GM19397 (cell line): ENCODE data around the gene FLNC.

Source experiments
- ATAC-seq: cut with Tn5 transposase; IDR thresholded peaks from one replicate; pipeline ENCODE4 v1.9.1; 2021; ENCODE audit warnings: mild to moderate bottlenecking, moderate library complexity; ENCODE audit not compliant: unreplicated experiment

Gene FLNC

DNA sequence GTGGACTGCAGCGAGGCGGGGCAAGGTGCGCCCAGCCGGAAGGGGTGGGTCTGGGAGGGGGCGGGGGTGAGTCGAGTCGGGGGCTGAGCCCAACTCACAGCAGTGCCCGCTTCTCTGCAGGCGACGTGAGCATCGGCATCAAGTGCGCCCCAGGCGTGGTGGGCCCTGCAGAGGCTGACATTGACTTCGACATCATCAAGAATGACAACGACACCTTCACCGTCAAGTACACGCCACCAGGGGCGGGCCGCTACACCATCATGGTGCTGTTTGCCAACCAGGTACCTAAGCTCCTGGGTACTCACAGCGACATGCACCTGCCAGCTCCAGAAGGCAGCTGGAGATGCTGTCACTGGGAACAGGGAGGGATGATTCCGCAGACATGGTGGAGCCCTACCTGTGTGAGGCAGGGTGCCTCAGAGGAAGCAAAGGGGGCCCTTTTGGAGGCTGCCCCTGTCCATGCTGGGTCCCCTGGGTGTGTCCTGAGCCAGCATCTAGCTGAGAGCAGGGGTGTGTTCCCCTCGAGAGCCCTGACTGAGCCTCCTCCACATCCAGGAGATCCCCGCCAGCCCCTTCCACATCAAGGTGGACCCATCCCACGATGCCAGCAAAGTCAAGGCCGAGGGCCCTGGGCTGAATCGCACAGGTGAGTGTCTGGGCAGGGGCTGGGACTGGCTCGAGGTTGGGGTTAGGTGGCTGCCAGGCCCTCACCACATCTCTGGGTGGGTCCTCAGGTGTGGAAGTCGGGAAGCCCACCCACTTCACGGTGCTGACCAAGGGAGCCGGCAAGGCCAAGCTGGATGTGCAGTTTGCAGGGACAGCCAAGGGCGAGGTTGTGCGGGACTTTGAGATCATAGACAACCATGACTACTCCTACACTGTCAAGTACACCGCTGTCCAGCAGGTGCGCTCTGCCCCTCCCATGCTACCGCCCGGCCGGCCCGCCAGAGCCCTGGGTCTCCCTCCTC, 12.8 kb downstream of the FLNC start:
- no peak for ATAC-seq

DNA sequence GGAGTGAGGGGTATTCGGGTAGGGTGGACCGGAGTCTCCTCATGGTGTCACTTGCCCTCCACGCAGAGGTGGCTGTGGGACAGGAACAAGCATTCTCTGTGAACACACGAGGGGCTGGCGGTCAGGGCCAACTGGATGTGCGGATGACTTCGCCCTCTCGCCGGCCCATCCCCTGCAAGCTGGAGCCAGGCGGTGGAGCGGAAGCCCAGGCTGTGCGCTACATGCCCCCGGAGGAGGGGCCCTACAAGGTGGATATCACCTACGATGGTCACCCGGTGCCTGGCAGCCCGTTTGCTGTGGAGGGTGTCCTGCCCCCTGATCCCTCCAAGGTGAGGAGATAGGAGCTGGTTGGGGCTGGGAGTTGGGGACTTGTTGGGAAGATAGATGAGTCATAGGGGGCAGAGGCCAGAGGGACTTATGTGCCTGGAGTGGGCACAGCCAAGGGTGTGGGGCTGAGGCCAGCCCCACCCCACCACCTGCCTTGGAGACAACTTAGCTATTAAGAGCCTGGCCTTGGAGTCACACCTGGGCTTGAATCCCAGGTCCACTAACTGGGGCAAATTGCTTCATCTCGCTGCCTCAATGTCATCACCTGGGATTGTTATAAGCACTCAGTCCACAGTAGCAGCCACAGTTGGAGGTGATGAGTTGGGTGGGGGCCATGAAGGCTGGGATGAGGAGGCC, 13.9 kb downstream of the FLNC start:
- no peak for ATAC-seq

DNA sequence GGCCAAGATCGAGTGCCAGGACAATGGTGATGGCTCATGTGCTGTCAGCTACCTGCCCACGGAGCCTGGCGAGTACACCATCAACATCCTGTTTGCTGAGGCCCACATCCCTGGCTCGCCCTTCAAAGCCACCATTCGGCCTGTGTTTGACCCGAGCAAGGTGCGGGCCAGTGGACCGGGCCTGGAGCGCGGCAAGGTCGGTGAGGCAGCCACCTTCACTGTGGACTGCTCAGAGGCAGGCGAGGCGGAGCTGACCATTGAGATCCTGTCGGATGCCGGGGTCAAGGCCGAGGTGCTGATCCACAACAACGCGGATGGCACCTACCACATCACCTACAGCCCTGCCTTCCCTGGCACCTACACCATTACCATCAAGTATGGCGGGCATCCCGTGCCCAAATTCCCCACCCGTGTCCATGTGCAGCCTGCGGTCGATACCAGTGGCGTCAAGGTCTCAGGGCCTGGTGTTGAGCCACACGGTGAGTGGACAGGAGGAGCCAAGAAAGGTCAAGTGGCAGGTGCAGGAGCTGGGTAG, 14.6 kb downstream of the FLNC start:
- ATAC-seq = no peak

DNA sequence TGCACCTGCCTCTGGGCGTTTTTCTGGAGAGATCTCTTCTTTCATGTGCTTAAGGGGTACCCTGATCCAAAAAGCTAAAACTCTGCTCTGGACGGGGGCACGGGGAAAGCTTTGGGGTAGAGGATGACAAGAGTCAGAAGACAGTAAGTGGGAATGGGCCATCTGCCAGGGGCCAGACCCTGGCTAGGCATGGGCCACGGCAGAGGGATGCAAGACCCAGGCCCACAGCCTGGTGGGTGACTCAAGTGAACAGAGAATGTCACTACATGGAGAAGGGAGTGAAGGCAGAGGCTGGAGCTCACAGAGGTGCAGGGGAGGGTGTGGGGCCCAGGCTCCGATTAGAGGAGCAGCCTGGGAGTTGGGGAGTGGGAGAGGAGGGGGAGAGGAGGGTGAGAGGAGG, 15.3 kb downstream of the FLNC start:
- ATAC-seq = no peak

DNA sequence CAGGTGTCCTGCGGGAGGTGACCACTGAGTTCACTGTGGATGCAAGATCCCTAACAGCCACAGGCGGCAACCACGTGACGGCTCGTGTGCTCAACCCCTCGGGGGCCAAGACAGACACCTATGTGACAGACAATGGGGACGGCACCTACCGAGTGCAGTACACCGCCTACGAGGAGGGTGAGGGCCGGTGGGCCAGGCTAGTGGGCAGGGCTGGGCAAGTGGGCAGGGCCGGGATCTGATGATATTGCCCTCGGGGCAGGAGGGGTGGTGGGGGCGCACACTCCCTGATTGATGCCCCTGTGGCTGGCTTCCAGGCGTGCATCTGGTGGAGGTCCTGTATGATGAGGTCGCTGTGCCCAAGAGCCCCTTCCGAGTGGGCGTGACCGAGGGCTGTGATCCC, 15.8 kb downstream of the FLNC start:
- no peak for ATAC-seq

DNA sequence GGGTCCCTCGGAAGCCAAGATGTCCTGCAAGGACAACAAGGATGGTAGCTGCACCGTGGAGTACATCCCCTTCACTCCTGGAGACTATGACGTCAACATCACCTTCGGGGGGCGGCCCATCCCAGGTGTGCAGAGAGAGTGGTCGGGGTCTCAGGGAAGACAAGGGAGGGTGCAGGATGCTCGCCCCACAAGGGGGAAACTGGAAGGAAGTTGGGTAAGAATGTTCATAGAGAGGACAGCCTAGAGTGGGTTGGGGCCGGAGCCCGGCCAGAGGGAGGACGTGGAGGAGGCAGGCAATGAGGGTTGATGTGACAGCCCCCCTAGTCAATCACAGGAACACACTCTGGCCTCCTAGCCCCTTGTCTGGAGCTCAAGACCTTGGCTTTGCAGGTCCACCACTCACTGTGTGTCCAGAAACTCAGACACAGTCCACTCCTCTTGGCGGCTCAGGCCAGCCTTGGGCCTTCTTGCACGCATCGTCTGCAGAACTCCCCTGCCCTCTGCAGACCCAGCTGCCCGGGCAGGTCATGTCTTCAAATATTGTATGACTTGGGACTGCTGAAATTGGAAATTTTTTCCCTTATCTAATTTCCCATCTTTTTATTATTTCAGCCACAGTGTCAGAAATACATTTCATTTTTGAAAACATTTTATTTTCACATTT, 16.7 kb downstream of the FLNC start:
- ATAC-seq = no peak

DNA sequence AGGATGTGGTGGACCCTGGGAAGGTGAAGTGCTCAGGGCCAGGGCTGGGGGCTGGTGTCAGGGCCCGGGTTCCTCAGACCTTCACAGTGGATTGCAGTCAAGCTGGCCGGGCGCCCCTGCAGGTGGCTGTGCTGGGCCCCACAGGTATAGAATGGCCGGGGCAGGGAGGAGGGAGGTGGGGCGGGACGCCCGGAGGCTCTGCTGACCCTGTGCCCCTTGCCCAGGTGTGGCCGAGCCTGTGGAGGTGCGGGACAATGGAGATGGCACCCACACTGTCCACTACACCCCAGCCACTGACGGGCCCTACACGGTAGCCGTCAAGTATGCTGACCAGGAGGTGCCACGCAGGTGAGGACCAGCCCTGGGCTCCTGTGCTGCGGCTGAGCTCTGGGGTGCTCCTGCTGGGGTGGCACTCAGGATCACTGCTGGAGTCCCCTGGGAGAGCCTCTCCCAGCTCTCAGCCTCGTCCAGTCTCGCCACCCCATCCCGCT, 17.6 kb downstream of the FLNC start:
- ATAC-seq = no peak

DNA sequence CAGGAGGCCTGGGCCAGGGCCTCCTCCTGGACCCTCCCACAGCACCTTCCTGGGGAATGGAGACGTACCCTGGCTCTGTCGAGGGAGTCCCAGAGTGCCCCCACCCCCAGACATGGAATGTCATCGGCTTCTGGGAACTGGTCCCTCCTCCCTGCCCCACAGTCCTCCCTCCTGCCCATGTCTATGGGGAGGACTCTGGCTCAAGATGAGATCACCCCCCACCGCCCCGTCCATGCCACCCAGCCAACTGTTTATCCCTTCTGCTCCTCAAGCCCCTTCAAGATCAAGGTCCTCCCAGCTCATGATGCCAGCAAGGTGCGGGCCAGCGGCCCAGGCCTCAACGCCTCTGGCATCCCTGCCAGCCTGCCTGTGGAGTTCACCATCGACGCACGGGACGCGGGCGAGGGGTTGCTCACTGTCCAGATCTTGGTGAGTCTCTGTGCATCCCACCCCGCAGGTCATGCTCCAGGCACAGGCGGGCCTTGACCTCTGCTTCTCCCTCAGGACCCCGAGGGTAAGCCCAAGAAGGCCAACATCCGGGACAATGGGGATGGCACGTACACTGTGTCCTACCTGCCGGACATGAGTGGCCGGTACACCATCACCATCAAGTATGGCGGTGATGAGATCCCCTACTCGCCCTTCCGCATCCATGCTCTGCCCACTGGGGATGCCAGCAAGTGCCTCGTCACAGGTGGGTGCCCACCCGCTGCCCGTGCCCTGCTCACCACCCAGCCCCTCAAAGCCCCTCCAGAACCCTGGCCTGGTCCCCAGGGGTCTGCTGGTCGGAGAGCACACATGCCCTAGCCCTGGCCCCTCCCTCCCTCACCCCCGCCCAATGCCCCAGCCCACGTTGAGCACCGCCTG, 18.3 kb downstream of the FLNC start:
- ATAC-seq = no peak

DNA sequence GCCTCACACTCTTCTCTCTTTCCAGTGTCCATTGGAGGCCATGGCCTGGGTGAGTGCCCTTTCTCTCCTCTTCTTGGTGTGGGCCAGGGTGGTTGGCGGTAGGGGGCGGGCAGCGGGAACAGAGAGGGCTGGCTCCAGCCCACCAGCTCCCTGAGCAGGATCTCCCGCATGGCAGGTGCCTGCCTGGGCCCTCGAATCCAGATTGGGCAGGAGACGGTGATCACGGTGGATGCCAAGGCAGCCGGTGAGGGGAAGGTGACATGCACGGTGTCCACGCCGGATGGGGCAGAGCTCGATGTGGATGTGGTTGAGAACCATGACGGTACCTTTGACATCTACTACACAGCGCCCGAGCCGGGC, 18.9 kb downstream of the FLNC start:
- no peak for ATAC-seq

DNA sequence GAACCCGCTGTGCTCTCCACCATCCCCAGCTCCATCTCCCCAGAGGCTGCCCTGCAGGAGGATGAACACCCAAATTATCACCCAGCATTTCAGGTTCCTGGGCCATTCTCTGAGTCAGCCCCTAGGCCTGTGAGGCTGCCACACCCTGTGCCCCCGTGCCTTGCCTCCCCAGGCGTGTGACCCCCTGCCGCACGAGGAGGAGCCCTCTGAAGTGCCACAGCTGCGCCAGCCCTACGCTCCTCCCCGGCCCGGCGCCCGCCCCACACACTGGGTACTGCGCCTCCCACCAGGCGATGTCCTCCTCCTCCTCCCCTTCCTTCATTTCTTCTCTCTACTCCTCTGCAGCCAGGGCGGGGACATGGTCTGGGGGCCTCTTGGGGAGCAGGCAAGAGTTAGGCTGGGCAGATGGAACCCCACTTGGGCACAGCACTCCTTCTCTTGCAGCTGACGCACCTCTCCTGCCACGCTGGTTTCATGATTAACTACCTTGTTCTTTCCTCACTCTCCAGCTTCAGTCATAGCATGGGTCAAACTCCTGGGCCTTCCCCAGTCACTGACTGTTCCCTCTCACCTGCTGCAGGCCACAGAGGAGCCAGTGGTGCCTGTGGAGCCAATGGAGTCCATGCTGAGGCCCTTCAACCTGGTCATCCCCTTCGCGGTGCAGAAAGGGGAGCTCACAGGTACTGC, 19.7 kb downstream of the FLNC start:
- no peak for ATAC-seq

DNA sequence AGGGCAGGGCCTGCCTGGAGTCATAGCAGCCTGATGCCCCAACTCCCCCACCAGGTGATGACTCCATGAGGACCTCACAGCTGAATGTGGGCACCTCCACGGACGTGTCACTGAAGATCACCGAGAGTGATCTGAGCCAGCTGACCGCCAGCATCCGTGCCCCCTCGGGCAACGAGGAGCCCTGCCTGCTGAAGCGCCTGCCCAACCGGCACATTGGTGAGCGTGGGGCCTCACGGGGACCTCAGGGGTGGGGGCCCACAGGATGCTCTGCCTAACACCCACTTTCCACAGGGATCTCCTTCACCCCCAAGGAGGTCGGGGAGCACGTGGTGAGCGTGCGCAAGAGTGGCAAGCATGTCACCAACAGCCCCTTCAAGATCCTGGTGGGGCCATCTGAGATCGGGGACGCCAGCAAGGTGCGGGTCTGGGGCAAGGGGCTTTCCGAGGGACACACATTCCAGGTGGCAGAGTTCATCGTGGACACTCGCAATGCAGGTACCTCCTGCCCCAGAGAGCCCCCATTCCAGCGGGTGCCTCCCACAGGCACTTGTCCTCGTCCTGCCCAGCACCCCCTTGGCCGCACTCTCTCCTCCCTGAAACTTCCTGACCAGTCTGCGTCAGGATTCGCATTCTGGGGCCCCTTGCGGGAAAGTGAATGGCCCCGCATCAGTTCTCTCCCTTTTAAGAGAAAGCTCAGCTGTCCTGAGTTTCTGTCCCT, 22.5 kb downstream of the FLNC start:
- no peak for ATAC-seq

DNA sequence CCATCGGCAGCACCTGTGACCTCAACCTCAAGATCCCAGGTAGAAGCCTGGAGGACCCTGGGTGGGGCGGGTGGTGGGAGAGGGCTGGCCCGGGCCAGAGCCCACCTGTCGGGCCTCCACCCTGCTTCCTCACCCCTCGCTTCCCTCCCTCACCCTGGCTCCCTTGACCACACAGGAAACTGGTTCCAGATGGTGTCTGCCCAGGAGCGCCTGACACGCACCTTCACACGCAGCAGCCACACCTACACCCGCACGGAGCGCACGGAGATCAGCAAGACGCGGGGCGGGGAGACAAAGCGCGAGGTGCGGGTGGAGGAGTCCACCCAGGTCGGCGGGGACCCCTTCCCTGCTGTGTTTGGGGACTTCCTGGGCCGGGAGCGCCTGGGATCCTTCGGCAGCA, 23.6 kb downstream of the FLNC start:
- ATAC-seq = no peak

DNA sequence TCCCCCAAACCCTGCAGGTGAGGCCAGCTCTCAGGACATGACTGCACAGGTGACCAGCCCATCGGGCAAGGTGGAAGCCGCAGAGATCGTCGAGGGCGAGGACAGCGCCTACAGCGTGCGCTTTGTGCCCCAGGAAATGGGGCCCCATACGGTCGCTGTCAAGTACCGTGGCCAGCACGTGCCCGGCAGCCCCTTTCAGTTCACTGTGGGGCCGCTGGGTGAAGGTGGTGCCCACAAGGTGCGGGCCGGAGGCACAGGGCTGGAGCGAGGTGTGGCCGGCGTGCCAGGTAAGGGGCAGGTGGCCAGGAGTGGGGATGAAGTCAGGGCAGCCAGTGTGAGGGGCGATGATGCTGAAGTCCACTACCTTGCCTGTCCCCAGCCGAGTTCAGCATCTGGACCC, 24.2 kb downstream of the FLNC start:
- ATAC-seq = no peak

DNA sequence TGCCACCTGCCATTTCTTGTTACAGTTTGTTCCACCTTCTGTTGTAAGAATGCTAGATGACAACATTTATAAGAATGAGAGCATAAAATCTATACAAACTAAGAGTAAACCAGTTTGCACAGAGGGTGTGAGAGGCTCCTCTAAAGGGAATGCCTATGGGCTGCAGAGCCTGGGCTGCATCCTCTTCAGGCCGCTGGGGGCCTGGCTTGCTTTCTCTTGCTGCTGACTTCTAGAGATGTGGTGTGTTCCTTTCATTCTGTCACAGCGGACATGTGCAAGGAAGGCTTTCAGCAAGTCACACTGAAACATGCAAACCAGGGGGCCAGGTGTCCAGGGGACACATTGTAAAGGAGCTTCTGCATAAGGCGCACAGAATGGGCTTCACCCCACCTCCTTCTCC, 25.4 kb downstream of the FLNC start:
- ATAC-seq = no peak

DNA sequence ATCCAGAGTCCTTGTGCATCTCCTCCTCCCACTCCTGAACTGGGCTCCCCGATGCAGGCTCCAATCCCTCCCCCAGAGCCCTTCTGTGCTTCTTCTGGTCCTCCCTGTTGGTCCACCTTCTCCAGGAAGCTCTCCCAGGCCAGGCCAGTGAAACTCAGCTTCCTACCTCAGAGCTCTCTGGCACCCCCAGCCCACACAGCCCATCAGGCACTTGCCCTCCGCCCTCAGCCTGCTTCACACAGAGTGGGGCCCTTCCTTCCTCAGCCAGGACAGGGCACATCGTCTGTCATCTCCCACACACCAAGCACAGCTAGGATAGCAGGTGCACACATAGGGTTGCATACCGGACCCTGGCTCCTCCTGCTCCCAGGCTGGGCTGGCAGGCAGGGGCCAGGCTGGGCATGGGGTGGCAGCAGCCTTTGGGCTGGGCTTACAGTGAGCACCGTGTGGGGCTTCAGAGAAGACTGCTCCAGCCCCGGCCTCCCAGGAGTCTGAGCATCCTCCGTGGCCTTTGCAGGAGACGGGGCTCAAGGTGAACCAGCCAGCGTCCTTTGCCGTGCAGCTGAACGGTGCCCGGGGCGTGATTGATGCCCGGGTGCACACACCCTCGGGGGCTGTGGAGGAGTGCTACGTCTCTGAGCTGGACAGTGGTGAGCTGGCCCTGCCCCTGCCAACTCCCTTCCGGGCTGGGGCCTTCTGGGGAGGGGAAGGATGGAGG, 26.0 kb downstream of the FLNC start:
- no peak for ATAC-seq

DNA sequence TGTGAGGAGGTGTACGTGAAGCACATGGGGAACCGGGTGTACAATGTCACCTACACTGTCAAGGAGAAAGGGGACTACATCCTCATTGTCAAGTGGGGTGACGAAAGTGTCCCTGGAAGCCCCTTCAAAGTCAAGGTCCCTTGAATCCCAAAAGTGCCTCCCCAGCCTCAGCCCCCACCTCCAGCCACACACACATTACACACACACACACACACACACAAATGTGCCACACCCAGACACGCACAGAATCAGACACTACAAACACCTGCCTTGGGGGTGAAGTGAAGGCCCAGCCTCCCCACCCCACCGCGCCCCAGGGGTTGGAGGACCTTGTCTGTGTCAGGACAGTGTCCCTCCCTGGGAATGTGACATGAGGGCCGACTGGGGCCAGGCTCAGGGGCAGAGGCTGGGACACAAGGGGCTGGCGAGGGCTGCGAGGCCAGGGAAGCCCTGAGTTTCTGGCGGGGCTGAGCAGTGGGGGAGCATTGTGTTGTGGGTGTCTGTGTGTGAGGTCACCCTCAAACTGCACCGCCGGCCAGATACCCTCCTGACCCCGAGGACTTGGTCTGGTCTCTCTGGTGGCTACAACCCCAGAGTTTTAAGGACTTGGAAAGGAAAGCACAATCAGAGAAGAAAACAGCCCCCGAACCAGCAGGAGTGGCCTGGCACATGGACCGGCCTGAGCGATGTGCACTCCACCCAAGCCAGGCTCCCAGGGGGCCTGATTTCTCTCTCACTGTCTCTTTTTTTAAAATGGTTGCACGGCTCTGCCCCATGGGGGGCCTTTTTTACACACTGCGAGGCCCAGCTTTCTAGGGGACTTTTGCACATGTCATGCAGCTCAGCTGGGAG, 28.4 kb downstream of the FLNC start:
- no peak for ATAC-seq

DNA sequence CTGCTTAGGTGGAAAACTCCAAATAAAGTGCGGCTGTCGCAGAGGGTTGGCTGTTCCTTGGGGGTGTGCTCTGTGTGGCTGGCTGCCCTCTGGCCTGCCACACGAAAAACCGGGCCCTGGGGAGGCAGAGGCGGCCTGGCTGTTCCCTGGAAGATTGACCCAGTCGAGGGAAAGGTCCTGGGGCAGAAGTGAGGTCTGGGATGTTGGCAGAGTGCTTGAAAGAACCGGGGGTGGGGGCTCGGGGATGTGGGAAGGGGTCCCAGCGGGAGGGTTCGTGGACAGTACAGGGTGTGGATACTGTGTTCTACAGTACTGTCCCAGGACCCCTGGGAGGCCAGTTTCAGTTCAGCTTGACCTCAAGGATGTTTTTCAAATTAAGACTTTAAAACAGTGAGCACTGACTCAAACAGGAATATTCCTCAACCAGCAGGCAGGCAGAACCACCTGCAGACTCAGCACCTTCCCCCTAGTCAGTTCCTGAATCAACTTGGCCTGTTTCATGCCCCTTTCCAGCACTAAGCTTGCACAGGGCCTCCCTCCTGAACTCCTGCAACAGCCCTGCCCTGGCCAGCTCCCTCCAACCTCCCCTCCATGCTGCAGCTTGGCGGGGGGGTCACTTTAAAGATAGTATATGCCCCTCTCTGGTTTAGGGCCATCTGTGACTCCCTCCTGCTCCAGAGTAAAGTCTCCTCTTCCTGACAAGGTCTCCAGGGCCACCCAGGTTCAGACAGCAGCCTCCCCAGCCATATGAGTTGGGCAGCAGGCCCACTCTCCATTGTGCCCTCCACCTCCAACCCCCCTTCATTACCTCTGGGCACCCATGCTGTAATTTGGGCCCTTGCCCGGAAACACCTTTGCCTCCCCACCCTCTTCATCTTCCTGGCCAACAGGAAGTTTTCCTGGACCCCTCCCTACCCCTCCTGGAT, 29.3 kb downstream of the FLNC start:
- no peak for ATAC-seq
